ENCODE data around the gene BOD1L1.
"Not testable (repeated sequence)": the region's sequence is repeated elsewhere in the genome, so short reads cannot be mapped to it uniquely, and the experiment has no call there.

BOD1L1 gene

DNA sequence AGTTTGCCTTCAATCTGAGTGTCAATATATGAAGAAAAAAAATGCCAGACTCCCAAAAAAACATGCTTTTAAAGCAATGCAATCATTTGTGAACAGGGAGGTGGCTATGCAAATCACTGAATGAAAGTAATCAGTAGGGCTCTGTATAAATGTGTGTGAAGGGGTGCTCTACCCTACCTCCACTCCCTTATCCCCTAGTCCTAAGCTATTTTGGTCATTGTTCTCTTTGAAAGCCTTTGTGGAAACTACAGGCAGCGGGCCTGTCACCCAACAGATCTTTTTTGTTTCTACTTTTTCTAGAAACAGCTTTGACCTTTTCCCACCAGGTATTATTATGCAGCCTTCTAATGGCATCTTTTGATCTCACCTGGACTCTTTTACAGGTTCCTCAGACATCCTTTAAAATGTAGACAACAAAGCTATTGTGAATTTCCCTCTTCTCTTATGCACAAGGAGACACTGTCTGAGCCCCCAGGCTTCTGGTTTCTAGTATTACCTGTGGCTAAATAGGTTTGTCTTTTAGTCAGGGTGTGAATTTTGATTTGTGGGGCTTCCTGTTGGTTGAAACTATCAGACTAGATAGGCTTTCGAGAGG lies 9.2 kb downstream of the BOD1L1 start:
- no peak for DNase-seq

DNA sequence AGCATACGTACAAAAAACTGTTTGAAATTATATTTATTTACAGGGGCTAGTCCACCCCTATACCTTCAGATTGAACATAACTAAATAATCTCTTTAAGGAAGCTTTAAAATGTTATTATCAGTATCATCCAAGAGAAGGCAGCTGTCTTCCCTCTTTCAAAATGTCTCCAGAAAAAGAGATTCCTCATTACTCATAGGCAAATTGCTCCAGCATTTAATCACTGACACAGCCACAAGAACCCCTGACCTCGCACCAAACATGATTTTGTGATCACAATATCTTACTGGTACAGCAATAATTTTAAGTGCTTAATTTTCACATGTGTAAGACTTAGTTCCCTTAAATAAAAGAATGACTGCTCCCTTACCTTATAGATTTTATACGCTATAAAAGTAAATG lies 9.7 kb downstream of the BOD1L1 start:
- no peak for DNase-seq

DNA sequence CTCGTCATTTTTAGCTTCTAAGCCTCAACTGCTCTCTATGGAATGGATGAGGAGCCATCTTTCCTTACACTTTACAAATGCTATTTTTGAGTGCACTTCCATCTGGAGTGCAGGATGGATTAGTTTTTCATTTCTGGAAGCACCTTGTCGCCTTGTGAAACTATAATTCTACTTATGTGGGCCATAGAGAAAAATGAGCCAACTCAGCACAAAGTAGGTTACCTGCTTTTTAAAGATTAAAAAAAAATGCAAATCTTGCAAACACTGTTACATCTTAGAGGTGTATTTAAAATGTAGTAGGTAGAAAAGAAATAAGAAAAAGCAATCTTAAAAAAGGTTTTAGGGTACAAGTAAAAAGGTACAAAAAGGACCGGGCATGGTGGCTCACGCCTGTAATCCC lies 10.9 kb downstream of the BOD1L1 start:
- no peak for DNase-seq

DNA sequence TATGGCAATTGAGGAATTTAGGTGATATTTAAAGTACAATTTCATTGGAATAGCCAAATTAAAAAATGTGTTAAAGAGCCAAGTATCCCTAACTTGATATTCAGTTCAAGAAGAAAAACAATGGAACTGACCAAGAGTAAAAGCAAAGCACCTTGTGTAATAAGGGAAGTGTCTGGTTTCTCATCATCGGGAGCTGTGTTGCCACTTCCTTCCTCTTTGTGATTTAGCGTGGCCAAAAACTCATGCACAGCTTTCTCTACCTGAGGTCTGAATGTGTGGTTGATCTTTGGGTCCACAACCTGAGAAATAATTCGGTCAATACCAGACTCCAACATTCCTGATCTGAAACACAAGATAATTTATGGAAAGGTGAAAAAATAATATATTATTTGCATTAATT lies 12.4 kb downstream of the BOD1L1 start:
- DNase-seq = peak in 1 of 5 donors; percentile 18

DNA sequence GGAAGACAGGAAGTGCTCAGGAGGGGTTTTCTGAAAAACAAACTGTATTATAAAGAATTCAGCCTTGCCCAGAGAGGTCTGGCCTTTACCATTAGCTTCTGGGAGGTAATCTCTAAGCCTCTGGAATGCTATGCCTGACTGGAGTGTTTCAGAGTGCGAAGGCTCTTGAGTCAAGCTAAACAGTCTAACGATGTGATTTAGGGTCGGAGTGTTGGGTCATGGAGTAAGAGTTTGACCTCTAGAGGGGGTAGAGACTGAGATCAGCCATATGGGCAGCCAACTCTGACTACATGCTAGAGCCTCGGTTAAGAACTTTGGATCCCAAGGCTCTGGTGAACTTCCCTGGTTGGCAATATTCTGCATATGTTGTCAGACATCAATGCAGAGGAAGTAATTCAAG lies 15.0 kb downstream of the BOD1L1 start:
- DNase-seq = no peak

DNA sequence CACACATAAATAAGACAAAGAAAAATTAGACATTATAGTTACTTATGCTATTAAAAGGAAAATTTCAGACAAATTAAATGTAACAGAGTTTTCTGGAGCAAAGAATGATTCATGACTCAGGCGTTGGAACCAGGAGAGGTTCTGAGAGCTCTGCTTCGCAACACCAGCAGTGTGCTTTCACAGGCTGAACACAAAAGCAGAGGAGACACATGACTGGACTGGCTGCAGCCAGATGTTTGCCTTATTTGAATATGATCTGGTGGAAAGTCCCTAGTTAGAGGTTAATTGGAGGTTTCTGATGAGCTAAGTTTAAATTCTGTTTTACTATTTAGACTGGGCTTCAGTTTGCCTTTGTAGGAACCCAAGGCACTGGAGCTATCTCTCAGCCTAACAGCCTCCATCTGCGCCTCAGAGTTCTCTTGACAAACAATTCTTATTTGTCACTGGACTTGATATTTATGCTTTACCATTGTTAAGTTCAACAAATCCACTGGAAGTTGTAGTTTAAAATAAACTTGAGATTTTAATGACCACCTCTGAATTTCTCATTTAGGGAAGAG lies 16.2 kb downstream of the BOD1L1 start:
- no peak for DNase-seq

DNA sequence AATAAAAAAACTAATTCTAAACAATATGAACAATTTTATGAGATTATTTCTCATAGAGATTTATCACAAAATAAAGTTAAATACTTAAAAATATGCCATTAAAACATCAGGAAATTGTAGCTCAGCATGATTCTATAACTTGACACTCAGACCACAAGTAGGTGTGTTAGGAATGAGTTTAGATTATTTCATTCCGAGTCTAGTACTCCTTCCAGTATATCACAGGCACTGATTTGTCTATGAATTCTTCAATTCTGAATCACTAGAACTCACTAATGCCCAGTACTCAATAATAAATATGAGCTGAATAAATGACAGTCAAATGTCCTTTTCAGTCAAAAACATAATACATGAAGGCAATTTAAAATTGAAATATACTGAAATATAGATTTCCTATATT lies 22.2 kb downstream of the BOD1L1 start:
- DNase-seq = no peak

DNA sequence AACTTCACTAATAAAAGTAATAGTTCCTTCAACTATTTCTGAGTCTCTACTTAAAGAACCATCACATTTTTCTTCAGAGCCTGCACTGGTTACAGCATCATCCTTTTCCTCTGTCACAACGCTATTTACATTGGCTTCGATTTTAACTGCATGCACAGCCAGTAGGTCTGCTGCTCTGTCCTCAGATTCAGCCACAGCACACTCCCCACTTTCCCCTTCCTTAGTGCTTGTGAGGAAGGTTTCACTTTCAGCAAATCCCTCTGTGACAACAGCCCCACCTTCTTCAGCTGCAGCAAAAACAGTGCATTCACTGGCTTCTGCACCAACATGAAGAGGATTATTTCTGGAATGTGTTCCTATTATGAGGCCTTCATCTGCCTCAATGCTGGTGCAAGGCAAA lies 25.7 kb downstream of the BOD1L1 start:
- DNase-seq = no peak

DNA sequence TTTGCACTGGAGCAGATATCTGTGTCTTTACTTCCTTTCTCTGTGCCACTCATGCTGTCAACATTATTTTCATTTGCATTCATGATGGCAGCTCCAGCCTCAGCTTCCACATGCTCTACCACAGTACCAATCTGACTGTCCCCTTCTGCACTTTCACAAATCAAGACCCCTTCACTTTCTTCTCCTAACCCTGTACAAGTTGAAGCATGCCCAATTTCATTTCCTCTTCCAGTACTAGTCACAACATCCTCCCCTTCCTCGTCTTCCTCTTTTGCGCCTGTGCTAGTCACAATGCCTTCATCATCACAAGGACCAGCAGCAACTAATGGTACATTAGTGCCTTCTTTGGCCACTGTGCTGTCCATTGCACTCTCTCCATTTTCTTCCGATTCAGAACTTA lies 26.5 kb downstream of the BOD1L1 start:
- no peak for DNase-seq

DNA sequence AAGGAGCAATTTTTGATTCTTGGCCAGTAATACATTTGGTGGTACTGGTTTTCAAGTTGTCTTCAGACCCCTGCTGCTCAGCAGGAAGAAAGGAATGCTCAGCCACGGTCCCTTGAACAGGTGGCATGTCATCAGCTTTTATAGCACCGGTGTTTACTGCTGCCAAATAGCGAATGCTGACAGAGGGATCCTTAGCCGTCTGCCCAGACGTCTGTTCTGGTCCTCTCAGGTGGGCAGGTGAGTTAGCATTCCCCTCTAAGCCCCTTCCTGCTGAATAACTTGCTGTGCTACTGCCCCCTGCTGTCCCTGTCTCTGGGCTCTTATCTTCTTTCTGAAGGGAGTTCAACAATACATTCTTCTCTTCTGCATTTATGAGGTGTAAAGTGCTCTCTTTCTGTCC lies 28.4 kb downstream of the BOD1L1 start:
- no peak for DNase-seq

DNA sequence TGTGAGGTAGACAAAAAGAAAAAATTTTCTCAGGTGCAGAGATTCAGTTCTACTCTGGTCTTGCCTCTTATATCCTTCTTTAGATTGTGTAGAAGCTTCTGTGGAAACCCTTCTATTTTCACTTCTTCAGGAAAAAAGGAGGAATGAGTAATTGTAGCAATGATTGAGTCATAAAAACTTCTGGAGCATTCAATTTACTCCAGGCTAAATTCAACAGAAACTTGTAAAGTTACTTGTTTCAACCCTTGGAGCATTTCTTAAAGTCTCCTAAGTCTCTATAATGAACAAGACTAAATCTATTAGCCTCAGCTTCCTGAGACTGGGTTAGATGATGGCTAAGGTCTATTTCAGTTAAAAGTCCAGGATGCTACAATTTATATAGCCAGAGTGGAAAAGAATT lies 29.9 kb downstream of the BOD1L1 start:
- DNase-seq = no peak

DNA sequence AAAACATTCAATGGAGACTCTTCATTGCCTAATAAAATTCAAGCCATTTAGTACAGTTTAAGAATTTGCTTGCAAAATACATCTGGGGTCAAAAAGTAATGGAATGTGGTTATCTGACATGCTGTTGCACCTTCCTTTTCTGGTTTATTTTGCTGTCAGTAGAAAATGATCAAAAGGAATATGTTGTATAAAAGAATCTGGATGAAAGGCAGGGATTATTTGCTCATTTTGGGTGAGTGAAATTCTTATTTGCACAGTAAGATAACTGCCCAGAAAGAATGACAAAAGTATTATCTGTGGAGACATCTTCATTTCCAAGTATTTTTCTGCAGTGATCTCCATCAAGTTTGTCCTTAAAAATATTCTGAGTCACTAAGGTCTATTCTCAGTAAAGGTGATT lies 30.4 kb downstream of the BOD1L1 start:
- no peak for DNase-seq

DNA sequence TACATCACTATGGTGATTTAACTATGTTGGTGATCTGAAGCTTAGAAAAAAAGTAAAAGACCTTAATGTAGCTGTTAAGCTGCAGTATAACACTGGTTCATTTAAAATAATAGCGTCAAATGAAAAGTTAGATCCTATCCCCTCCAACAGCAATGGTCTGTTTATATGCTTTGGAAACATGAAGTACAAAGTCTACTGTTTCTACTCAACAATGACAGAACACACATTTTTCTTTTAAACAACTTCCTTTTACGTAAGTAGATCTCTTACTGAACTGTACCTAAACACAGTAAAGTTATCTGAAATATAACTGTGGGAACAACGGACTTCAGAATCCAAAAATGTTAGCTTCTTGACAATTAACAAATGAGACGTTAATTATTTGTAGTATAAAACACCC lies 35.3 kb downstream of the BOD1L1 start:
- DNase-seq = no peak

DNA sequence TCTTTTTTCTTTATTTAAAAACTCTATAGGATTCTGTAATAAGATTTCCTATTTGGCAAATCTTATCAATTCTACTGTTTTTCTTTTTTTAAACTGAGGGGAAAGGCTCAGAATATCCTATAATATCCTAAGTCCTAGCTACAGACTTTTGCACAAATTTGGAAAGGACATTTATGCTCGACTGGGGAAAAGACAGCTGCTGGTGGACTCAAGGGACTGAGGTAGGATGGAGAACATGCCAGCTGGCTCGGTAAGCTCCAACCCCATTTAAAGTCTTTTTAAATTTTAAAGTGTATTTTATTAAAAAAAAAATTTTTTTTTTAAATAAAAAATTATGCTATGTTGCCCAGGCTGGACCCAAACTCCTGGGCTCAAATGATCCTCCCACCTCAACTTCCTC lies 36.8 kb downstream of the BOD1L1 start:
- DNase-seq = no peak

DNA sequence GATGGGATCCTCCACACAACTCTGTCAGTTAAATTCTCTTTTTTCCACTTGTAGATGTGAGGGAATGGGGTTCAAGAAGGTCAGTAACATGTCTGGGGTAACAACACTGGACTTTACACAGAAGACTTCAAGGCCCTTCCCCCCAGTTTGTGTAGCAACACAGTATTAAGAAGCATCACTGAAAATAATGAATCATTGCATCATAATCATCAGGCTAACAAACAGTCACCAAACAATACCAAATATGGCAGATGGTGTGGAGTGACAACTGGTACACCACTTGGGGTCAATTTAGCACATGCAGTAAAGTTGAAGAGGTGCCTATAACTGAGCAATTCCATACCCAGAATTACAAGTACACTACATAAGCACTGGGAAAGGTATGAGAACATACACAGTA lies 38.6 kb downstream of the BOD1L1 start:
- DNase-seq = no peak

DNA sequence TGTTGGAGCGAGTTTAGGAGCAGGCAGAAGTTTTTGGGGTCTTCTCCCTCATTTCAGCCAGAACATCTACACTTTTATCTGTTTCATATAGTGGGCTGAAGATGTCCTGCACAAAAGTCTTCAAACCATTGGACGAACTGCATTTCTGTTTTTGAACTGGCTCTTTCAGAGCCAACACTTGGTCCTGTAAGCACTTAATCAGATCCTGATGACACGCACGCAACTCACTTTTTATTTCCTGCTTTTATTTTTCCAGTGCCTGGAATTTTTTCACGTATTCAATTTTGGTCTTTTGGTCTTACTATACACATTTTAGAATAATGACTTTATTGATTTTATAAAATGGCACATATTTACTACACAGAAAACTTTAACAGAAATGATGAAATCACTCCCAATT lies 43.0 kb downstream of the BOD1L1 start:
- no peak for DNase-seq

DNA sequence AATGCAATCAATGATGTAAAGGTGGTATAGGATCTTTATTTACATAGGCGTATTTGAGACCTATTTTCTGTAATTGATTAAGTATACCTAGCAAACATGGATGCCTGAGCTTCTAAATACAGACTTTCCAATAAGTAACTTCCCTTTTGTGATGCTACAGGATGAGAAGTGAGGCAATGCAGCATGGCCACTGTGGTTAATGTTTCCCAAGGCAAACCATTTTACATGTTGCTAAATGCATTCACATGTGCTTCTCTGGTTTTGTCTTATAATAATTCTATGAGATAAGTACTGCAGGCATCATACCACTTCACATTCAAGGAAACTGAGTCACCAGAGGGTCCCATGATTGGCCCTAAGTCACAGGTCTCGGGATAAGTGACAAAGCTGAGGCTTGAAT lies 47.5 kb downstream of the BOD1L1 start:
- no peak for DNase-seq

DNA sequence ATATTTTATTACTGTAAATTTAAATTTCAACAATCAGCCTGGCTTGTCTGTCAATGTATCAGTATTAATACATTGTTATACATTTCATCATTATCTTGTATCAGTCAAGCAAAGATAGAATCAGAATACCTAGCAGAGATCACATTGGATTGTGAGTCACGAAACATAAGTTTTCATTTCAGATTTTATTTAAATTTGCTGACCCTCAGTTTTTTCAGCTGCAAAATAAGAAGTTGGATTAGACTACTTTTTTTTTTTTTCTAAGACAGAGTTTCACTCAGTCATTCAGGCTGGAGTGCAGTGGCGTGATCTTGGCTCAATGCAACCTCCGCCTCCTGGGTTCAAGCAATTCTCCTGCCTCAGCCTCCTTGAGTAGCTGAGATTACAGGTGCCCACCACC lies 49.9 kb downstream of the BOD1L1 start:
- no peak for DNase-seq

DNA sequence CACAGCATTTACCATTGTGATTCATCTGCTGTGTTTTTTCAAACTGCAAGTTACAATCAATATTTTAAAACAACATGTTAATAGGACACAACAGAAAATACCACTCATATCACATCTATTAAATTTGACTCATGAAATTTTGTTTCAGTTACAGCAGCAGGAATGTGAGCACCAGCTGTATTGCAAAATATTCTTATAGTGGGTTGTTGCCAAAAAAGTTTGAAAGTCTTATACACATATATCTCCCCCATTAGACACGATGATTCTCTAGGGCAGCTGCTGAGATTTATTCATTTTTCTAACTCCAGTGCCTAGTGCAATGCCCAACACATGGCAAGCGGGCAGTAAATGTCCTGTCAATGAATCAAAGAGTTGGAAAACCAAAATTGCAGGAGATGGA lies 56.6 kb downstream of the BOD1L1 start:
- no peak for DNase-seq

DNA sequence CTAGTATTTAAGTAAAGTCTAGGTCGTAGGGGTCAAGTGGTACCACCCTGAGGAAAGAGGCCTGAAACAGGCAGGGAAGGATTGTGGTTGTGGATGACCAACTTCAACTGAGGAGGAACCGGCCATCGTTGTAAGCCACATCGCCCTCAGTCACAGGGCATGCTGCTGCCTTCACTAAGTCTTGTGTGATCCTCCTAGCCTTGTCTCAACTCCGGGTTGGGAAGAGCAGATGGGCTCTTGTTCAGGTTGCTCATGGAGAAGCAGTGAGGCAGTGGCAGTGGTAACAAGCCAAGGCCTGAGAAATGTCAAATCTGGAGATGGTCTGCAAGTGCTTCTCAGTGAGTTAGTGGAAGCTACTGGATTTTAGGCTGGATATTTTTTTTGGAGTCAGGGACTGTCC lies 60.4 kb downstream of the BOD1L1 start:
- no peak for DNase-seq

DNA sequence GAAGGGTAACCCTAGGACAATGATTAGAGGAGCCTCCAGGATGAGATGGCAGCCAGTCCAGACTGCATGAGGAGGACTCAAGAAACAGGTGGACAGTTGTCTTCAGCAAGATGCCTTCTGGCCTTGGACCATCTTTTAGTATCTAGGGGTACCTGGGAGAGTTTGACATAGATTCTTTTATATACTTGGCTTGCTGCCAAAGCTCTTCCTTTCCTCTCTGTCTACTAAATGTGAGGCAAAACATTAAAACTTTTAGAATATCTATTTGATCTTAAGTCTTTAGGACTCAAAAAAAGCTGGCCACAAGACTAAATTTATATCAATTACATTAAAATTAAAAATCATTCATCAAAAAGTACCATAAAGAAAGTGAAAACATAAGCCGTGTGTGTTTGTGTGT lies 64.6 kb downstream of the BOD1L1 start:
- DNase-seq = no peak

DNA sequence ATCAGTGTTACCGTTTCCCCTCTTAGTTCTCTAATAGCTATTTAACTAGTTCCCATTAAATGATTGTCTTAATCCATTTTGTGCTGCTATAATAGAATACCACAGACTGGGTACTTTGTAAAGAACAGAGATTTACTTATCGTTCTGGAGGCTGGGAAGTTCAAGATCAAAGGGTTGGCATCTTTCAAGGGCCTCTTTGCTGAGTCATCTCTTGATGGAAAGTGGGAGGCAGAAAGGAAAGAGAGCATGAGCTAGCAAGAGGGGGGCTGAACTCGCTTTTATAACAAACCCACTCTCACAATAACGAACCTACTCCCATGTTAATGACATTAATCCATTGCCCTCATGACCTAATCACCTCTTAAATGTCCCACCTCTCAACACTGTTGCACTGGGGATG lies 65.9 kb downstream of the BOD1L1 start:
- no peak for DNase-seq

DNA sequence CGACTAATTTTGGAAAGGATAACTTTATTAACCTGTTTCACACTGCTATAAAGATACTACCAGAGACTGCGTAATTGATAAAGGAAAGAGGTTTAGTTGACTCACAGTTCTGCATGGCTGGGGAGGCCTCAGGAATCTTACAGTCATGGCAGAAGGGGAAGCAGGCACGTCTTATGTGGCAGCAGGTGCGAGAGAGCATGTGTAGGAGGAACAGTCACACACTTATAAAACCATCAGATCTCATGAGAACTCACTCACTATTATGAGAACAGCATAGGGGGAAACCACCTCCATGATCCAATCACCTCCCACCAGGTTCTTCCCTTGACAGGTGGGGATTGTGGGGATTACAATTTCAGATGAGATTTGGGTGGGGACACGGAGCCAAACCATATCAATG lies 67.4 kb downstream of the BOD1L1 start:
- not testable (repeated sequence) for DNase-seq

DNA sequence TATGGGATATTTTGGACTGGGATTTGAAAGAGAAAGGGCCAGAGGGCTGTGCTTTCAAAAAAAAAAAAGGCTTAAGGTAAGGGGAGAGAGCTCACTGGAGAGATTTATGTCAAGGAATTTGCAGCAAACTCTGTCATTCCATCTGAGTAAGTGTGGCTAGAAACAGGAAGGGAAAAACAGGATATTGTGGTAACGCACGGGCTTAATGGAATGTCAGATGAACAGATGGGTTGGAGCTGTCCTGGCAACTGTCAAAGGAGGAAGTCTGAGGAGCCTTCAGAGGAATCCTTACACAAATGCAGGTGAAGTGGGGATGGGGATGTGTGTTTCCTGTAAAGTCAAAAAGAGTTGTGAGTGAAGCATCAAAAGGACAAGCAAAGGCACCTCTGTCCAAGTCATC lies 68.1 kb downstream of the BOD1L1 start:
- DNase-seq = no peak

DNA sequence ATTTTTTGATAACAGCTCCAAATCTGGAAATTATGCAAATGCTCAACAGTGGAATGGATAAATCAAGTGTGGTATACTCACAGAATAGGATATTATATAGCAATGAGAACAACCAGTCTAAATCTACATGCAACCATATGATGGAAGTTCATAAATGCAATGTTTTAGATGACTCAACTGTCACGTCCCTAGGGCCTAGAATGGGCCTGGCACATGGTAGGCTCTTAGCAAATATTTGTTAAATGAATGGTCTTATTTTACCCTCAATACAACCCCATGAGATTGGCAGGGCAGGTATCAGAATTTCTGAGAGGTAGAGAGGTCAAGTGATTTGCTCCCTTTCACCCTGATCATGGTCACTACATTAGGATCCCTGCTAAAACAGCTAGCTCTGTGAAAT lies 68.6 kb downstream of the BOD1L1 start:
- DNase-seq = no peak

DNA sequence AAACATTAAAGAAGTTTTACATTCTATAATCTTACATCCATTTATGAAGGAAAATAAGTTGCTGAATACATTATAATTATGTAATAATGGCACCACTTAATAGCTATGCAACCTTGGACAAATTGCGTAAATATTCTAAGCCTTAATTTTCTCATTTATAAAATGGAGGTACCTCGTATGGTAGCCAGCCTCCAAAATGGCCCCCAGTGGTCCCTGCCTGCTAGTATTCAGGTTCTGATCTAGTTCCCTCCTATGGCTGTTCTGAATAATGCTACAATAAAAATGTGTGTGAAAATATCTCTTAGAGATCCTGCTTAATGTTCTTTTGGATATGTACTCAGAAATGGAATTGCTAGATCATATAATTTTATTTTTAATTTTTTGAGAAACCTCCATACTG lies 72.2 kb downstream of the BOD1L1 start:
- no peak for DNase-seq

Data from T-helper 1 cell (primary cell).